IMR-90 (cell line): ENCODE results near the gene ANKRD55. TPM values are rescaled to one million over a fixed set of nuclear protein-coding genes. Genes with fewer than 3 reads are reported as not detected.

Source experiments
- ATAC-seq: fragments of 200-7000 bp; cut with Tn5 transposase; 2 replicates; pipeline ENCODE4 v1.9.1; 2020; ENCODE audit warnings: low read depth, mild to moderate bottlenecking, moderate library complexity
- BruUV-seq: library from RNA; stranded (reverse); fragments of 400-500 nt; replicated peaks from 2 replicates; lab custom pipeline; 2021; lab: Mats Ljungman, UMichigan
- CTCF ChIA-PET: fragments of 300-600 bp; formaldehyde crosslinking; extraction: SDS; loops from one replicate; lab custom pipeline; 2021; ENCODE audit warnings: antibody characterized with exemption; lab: Yijun Ruan, JAX
- POLR2A ChIA-PET: fragments of 300-600 bp; sonication (Branson Sonifier 250); formaldehyde crosslinking; loops from one replicate; lab custom pipeline; 2022; ENCODE audit warnings: antibody characterized with exemption; ENCODE audit not compliant: unreplicated experiment; lab: Charles Lee
- DNase-seq: peaks from one replicate; pipeline ENCODE4 v3.0.0; 2013
- H2AFZ ChIP-seq: replicated peaks from 2 replicates; pipeline ENCODE3; 2013; ENCODE audit warnings: low read length, mild to moderate bottlenecking; ENCODE audit not compliant: poor library complexity
- H2AK5ac ChIP-seq: 2 replicates; pipeline ENCODE4 v1.6.1; 2013; ENCODE audit warnings: low read depth, low read length, inconsistent platforms
- H2AK9ac ChIP-seq: replicated peaks from 2 replicates; pipeline ENCODE3; 2013; ENCODE audit warnings: mild to moderate bottlenecking, low read depth, low read length, moderate library complexity; ENCODE audit not compliant: poor library complexity
- H2BK120ac ChIP-seq: 2 replicates; pipeline ENCODE4 v1.6.1; 2013; ENCODE audit warnings: low read depth, low read length, inconsistent platforms
- H2BK15ac ChIP-seq: 3 replicates; pipeline ENCODE4 v1.6.1; 2013; ENCODE audit warnings: low read depth, low read length, inconsistent platforms
- H2BK20ac ChIP-seq: 2 replicates; pipeline ENCODE4 v1.6.1; 2013; ENCODE audit warnings: low read depth, mild to moderate bottlenecking, inconsistent platforms, low read length, moderate library complexity
- H2BK5ac ChIP-seq: 2 replicates; pipeline ENCODE4 v1.6.1; 2013; ENCODE audit warnings: mild to moderate bottlenecking, low read depth, low read length, inconsistent platforms; ENCODE audit not compliant: poor library complexity, severe bottlenecking
- H3K14ac ChIP-seq: replicated peaks from 2 replicates; pipeline ENCODE4 v1.6.1; 2013; ENCODE audit warnings: low read depth, low read length, inconsistent platforms
- H3K18ac ChIP-seq: 2 replicates; pipeline ENCODE4 v1.6.1; 2013; ENCODE audit warnings: low read depth, low read length, control low read depth
- H3K23ac ChIP-seq: 2 replicates; pipeline ENCODE4 v1.6.1; 2013; ENCODE audit warnings: low read depth, low read length, inconsistent platforms
- H3K27ac ChIP-seq: 2 replicates; pipeline ENCODE4 v1.5.1; 2013; ENCODE audit warnings: mild to moderate bottlenecking, control low read depth, low read length; ENCODE audit not compliant: insufficient read depth
- H3K27me3 ChIP-seq: 2 replicates; pipeline ENCODE4 v1.6.1; 2013; ENCODE audit warnings: low read length; ENCODE audit not compliant: control insufficient read depth, insufficient read depth
- H3K36me3 ChIP-seq: 2 replicates; pipeline ENCODE4 v1.6.1; 2013; ENCODE audit warnings: low read length, mixed read lengths; ENCODE audit not compliant: control insufficient read depth, insufficient read depth
- H3K4ac ChIP-seq: 2 replicates; pipeline ENCODE4 v1.6.1; 2013; ENCODE audit warnings: low read depth, low read length, inconsistent platforms
- H3K4me1 ChIP-seq: 2 replicates; pipeline ENCODE4 v1.6.1; 2013; ENCODE audit warnings: low read length, mixed read lengths; ENCODE audit not compliant: control insufficient read depth, insufficient read depth
- H3K4me2 ChIP-seq: 2 replicates; pipeline ENCODE4 v1.6.1; 2013; ENCODE audit warnings: low read depth, mild to moderate bottlenecking, control low read depth, low read length, moderate library complexity
- H3K4me3 ChIP-seq: 2 replicates; pipeline ENCODE4 v1.5.1; 2013; ENCODE audit warnings: low read depth, mild to moderate bottlenecking, control low read depth, low read length, moderate library complexity; ENCODE audit not compliant: insufficient read depth
- H3K56ac ChIP-seq: 2 replicates; pipeline ENCODE4 v1.6.1; 2013; ENCODE audit warnings: low read length, inconsistent platforms; ENCODE audit not compliant: insufficient read depth; ENCODE audit errors: extremely low read depth
- H3K79me1 ChIP-seq, 2 experiments: 2 replicates each; pipeline ENCODE4 v1.6.1; 2013; ENCODE audit warnings: low read length in 2 of 2, inconsistent platforms in 1 of 2, low read depth in 1 of 2
- H3K9ac ChIP-seq: 2 replicates; pipeline ENCODE4 v1.6.1; 2013; ENCODE audit warnings: low read depth, low read length, control low read depth
- H3K9me1 ChIP-seq: 2 replicates; pipeline ENCODE4 v1.6.1; 2013; ENCODE audit warnings: low read length, inconsistent platforms; ENCODE audit not compliant: insufficient read depth
- H3K9me3 ChIP-seq: 2 replicates; pipeline ENCODE4 v1.6.1; 2013; ENCODE audit warnings: low read length; ENCODE audit not compliant: control insufficient read depth, insufficient read depth
- H4K20me1 ChIP-seq: 2 replicates; pipeline ENCODE4 v1.6.1; 2013; ENCODE audit warnings: low read length, inconsistent platforms; ENCODE audit not compliant: insufficient read depth
- H4K5ac ChIP-seq: 2 replicates; pipeline ENCODE4 v1.6.1; 2013; ENCODE audit warnings: mild to moderate bottlenecking, low read depth, low read length, control low read depth
- H4K8ac ChIP-seq, 2 experiments: 2 replicates each; pipeline ENCODE4 v1.6.1; 2013; ENCODE audit warnings: low read depth in 2 of 2, low read length in 2 of 2, control low read depth in 1 of 2, inconsistent platforms in 1 of 2
- H4K91ac ChIP-seq: 2 replicates; pipeline ENCODE4 v1.6.1; 2013; ENCODE audit warnings: low read depth, low read length, inconsistent platforms; ENCODE audit not compliant: insufficient read depth
- BHLHE40 ChIP-seq: fragments of 150-350 bp; IDR thresholded peaks from 2 replicates; pipeline ENCODE4 v1.6.1; 2016; ENCODE audit warnings: mild to moderate bottlenecking, low read depth, low read length
- CEBPB ChIP-seq: IDR thresholded peaks from 2 replicates; pipeline ENCODE4 v1.6.1; 2012; ENCODE audit warnings: low read depth, low read length, improper control_type of control experiment
- CHD1 ChIP-seq: IDR thresholded peaks from 2 replicates; pipeline ENCODE4 v1.6.1; 2012; ENCODE audit warnings: low read depth, low read length, improper control_type of control experiment
- CTCF ChIP-seq: conservative IDR thresholded peaks from 2 replicates; pipeline ENCODE4 v1.5.1; 2012; ENCODE audit warnings: mild to moderate bottlenecking, low read depth, low read length, improper control_type of control experiment
- FOS ChIP-seq: fragments of 150-350 bp; IDR thresholded peaks from 2 replicates; pipeline ENCODE4 v1.6.1; 2016; ENCODE audit warnings: low read depth, low read length
- MAFK ChIP-seq: IDR thresholded peaks from 2 replicates; pipeline ENCODE4 v1.6.1; 2012; ENCODE audit warnings: low read depth, low read length, improper control_type of control experiment
- MAZ ChIP-seq: IDR thresholded peaks from 2 replicates; pipeline ENCODE4 v1.6.1; 2012; ENCODE audit warnings: low read depth, mild to moderate bottlenecking, low read length, improper control_type of control experiment, moderate library complexity, borderline replicate concordance
- MXI1 ChIP-seq: IDR thresholded peaks from 2 replicates; pipeline ENCODE4 v1.6.1; 2012; ENCODE audit warnings: low read depth, mild to moderate bottlenecking, low read length, moderate library complexity, borderline replicate concordance
- NFE2L2 ChIP-seq: fragments of 150-350 bp; IDR thresholded peaks from 2 replicates; pipeline ENCODE4 v1.6.1; 2016; ENCODE audit warnings: low read depth, mild to moderate bottlenecking, low read length
- POLR2A ChIP-seq: IDR thresholded peaks from 2 replicates; pipeline ENCODE4 v1.6.1; 2012; ENCODE audit warnings: mild to moderate bottlenecking, low read depth, low read length
- RAD21 ChIP-seq: IDR thresholded peaks from 2 replicates; pipeline ENCODE4 v1.6.1; 2012; ENCODE audit warnings: low read length, improper control_type of control experiment
- RCOR1 ChIP-seq: IDR thresholded peaks from 2 replicates; pipeline ENCODE4 v1.6.1; 2012; ENCODE audit warnings: mild to moderate bottlenecking, low read length, improper control_type of control experiment; ENCODE audit not compliant: insufficient replicate concordance
- USF2 ChIP-seq: fragments of 150-350 bp; IDR thresholded peaks from 2 replicates; pipeline ENCODE4 v1.6.1; 2017; ENCODE audit warnings: mild to moderate bottlenecking, antibody characterized with exemption, low read length, low read depth
- WGBS, 2 experiments: methylation state at CpG; one replicate each; pipeline versions ENCODE4 v1.1.5 to v1.1.7; 2013; ENCODE audit warnings: missing lambda C conversion rate in 2 of 2; ENCODE audit not compliant: insufficient read length in 1 of 2; ENCODE audit errors: extremely low coverage in 2 of 2; 5-methylcytosine and 5-hydroxymethylcytosine counted together
- dilution Hi-C: fragments of 300-500 bp; cut with HindIII; formaldehyde crosslinking; loops from one replicate; pipeline ENCODE4 v1.14.3; 2018; ENCODE audit warnings: low sequenced_read_pairs; ENCODE audit not compliant: unreplicated experiment
- in situ Hi-C: fragments of 300-500 bp; cut with MboI; formaldehyde crosslinking; loops from 3 replicates; pipeline ENCODE4 v1.14.3; 2019; ENCODE audit warnings: low sequenced_read_pairs, inconsistent platforms, mixed read lengths
- intact Hi-C: fragments of 100-400 bp; cut with micrococcal nuclease; formaldehyde crosslinking; loops from 2 replicates; pipeline ENCODE4 v1.10.0; 2022
- polyA plus RNA-seq, 3 experiments: library from polyadenylated mRNA; depleted of rRNA; stranded (reverse); fragments of >200 nt; gene quantifications; 2 replicates each; pipeline ENCODE4 v1.2.3, GENCODE V29; 2012; ENCODE audit warnings: low replicate concordance in 1 of 3
- total RNA-seq: library from RNA; depleted of rRNA; stranded (reverse); fragments of >200 nt; gene quantifications from 2 replicates; pipeline ENCODE4 v1.2.3, GENCODE V29; 2012

The ANKRD55 gene
- total and polyA plus RNA-seq, 2 of the 4 experiments (the other 2 are of a cell fraction): not detected

DNA sequence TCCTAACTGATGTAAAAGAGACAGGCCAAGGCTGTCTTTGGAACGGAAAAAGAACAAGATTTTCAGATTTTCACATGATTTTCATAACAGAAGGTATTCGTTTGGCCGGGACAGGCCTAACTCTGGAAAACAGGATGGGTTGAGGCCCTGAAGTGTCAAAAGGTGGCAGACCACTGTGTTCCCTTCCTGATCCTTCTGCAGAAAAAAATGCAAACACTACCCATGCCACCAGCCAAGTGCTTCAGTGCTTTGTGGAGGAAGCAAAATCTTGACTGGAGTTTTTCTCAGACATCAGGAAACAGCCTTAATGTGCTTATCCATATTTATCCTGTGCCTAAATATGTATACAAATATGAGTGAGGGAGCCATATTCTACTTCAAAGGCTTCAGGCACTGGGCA, 124.9 kb downstream of the ANKRD55 start:
- ATAC-seq (no peak), DNase-seq (no peak)
- H3K9me1 ChIP-seq: peaks cover 10% of the 10 kb centered on the region
- peak overlapping the region; percentile 50 for H2AK9ac ChIP-seq
- H4K20me1 ChIP-seq: no peaks in the 10 kb centered on the region
- H3K36me3 ChIP-seq: no peaks in the 10 kb centered on the region
- H2BK5ac ChIP-seq: no peak overlapping the region
- 0 out of 2 replicates have a peak overlapping the region, but pooled peaks have one; percentile 15 for H4K91ac ChIP-seq
- H3K27ac ChIP-seq: no peak overlapping the region
- peak overlapping the region; percentile 37 for H2BK120ac ChIP-seq
- BruUV-seq: no TSS peak
- no peak overlapping the region for H3K4me3 ChIP-seq
- POLR2A ChIA-PET: no interaction called here
- peak overlapping the region; percentile 40 for H3K14ac ChIP-seq
- CTCF ChIA-PET: no interaction called here
- 0 out of 2 replicates have a peak overlapping the region, but pooled peaks have one; percentile 15 for H3K23ac ChIP-seq
- peaks cover 9% of the 10 kb centered on the region for H3K4me1 ChIP-seq
- H3K56ac ChIP-seq: no peak overlapping the region
- no peak overlapping the region for H3K4me2 ChIP-seq
- peak overlapping the region; percentile 62 for H2BK20ac ChIP-seq
- no peaks in the 10 kb centered on the region for H3K27me3 ChIP-seq
- dilution Hi-C loops: no loop called here
- H3K79me1 ChIP-seq: no peaks in the 10 kb centered on the region
- H3K9me3 ChIP-seq: no peaks in the 10 kb centered on the region
- no peak overlapping the region for H3K18ac ChIP-seq
- 0 out of 3 replicates have a peak overlapping the region, but pooled peaks have one; percentile 44 for H2BK15ac ChIP-seq
- H2AFZ ChIP-seq: peak overlapping the region; percentile 63
- H4K5ac ChIP-seq: no peak overlapping the region
- no peak overlapping the region for H2AK5ac ChIP-seq
- no peak for TF ChIP-seq BHLHE40
- TF ChIP-seq POLR2A: no peak
- TF ChIP-seq CEBPB: no peak
- no peak for TF ChIP-seq RCOR1
- no peak for TF ChIP-seq MAZ
- TF ChIP-seq NFE2L2: no peak
- no peak for TF ChIP-seq CHD1
- no peak for TF ChIP-seq MXI1
- TF ChIP-seq MAFK: no peak
- TF ChIP-seq CTCF: no peak
- TF ChIP-seq FOS: no peak
- TF ChIP-seq RAD21: no peak
- no peak for TF ChIP-seq USF2
- in situ Hi-C loops: no loop called here
- peak overlapping the region in 1 of 2 experiments; percentile 15; a peak in 1 of 4 replicates for H4K8ac ChIP-seq
- intact Hi-C loops: no loop called here
- WGBS, 2 experiments: 67% methylated on average over 1 of the region's 3 CpGs; no CpG with 5 or more reads in 1 of the 2 experiments
- no peak overlapping the region for H3K9ac ChIP-seq
- H3K4ac ChIP-seq: 0 out of 2 replicates have a peak overlapping the region, but pooled peaks have one; percentile 47
